ENCODE measurements around the gene NKAPD1.

GRCh38 chr11:112097734-112098528 is 23.8 kb downstream of the NKAPD1 start:
- TF ChIP-seq CTCF (IDR thresholded peaks at IDR 0.05): no peak
- no peak for TF ChIP-seq RELA (CRISPR knock-in tag; IDR thresholded peaks at IDR 0.05; ENCODE audit: borderline replicate concordance)
- no peak for TF ChIP-seq GABPB1 (CRISPR knock-in tag; IDR thresholded peaks at IDR 0.05)

Data from WTC11 (cell line).